AG09319 (cell line): ENCODE data around the gene HMGA1.

ENCODE experiments used
- DNase-seq: peaks from one replicate; pipeline ENCODE4 v3.0.0-alpha.2; 2010; ENCODE audit warnings: low read depth; ENCODE audit errors: extremely low read depth
- TF ChIP-seq, protein P1 (sequence below): IDR thresholded peaks from 2 replicates; pipeline ENCODE4 v1.5.1; 2011; ENCODE audit warnings: low read depth, mild to moderate bottlenecking, inconsistent platforms, low read length, moderate library complexity

The HMGA1 gene

DNA sequence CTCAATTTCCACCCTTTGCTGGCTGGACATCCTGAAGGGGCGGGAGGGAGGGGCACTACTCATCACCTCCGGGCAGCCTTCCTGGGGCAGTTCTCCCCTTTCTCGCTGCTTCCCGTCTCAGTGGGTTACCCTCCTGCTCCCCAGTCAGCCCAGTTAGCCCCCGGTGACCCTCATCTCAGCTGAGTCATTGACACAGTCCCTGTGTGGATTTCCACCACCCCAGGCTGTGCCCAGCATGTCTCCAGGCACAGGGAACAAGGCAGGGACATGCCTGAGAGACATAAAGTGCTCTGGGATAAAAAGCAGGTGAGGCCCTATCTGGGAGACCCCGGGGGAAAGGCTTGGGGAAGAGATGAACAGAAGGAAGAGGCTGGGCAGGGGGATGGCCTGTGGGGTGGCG is 29.9 kb upstream of the HMGA1 start:
- TF ChIP-seq, protein P1, sequence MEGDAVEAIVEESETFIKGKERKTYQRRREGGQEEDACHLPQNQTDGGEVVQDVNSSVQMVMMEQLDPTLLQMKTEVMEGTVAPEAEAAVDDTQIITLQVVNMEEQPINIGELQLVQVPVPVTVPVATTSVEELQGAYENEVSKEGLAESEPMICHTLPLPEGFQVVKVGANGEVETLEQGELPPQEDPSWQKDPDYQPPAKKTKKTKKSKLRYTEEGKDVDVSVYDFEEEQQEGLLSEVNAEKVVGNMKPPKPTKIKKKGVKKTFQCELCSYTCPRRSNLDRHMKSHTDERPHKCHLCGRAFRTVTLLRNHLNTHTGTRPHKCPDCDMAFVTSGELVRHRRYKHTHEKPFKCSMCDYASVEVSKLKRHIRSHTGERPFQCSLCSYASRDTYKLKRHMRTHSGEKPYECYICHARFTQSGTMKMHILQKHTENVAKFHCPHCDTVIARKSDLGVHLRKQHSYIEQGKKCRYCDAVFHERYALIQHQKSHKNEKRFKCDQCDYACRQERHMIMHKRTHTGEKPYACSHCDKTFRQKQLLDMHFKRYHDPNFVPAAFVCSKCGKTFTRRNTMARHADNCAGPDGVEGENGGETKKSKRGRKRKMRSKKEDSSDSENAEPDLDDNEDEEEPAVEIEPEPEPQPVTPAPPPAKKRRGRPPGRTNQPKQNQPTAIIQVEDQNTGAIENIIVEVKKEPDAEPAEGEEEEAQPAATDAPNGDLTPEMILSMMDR = no peak
- no peak for DNase-seq

DNA sequence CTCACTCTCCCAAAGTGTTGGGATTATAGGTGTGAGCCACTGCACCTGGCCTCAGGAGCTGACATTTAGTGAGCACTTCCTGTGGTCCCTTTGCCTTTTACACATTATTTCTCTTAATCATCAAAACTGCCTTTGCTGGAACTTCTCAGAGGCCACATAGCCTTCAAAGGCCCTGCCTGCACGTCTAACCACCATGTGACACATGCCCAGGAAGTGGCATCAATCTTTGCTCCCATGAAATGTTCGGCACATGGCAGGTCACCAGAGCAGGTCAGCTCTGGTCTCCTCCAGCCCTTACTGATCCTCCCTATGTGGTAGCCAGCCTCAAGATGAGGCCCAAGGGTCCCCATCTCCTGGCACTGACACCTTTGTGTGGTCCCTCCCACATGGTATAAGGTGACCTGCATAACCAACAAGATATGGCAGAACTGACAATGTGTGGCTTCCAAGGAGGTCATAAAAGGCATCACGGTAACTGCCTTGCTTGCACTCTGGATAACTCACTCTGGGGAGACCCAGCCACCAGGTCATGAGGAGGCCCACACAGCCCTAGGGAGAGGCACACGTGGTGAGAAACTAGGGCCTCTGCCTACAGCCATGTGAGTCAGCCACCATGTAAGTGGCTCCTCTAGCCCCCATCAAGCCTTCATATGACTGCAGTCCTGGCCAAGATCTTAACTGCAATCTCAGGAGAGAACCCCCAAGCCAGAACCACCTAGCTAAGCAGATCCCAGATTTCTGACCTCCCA is 28.8 kb upstream of the HMGA1 start:
- TF ChIP-seq, protein P1 = no peak
- DNase-seq = no peak

DNA sequence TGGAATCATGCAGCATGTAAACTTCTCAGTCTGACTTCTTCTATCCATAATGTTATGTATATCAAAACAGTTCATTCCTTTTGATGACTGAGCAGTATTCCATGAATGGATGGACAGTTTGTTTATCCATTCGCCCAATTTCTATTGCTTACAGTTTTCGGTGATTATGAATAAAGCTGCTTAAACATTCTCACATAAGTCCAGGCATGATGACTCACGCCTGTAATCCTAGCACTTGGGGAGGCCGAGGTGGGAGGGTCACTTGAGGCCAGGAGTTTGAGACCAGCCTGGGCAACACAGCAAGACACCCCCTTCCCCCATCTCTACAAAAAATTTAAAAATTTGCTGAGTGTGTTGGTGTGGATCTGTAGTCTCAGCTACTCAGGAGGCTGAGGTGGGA is 22.9 kb upstream of the HMGA1 start:
- DNase-seq = no peak
- TF ChIP-seq, protein P1 = no peak

- TF ChIP-seq, protein P1 = no peak
- no peak for DNase-seq
Measured at GRCh38 chr6:34218691-34219090, 18.0 kb upstream of the HMGA1 start.

DNA sequence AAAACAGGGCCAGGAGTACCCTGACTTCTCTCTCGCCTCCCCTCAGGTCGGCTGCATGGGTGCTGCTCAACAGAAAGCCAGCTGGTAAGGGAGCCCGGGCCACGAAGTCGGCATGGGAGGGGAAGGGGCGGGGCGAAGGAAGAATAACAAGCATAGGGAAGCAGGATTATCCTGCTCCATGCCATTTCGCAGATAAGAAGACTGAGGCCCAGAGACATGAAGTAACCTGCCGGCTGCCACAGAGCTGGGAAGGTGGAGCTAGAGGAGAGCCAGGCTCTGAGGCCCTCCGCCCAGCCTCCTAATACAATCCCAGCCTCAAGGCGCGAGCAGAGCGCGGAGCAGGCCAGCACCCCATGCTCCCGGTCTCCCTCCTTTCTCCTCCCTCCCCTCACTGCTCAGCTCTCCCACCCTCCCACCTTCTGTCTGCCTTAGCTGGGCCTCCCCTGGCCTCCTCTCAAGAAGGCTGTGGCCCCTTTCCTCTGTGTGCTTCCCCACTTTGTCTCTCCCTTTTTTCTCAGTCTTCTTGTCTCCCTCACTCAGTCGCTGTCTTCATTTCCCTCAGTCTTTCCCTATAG is 13.2 kb upstream of the HMGA1 start:
- DNase-seq = no peak
- TF ChIP-seq, protein P1 = no peak

- TF ChIP-seq, protein P1 = no peak
- DNase-seq = peak; percentile 78
Measured at GRCh38 chr6:34223956-34224940, 12.4 kb upstream of the HMGA1 start.
